GM12865 (cell line): Measurements from ENCODE around the gene ADRB1.

Experiments used
- DNase-seq: peaks from one replicate; pipeline ENCODE4 v3.0.0; 2010; ENCODE audit warnings: low read depth
- H3K4me3 ChIP-seq: 2 replicates; pipeline ENCODE4 v1.5.1; 2011; ENCODE audit warnings: mild to moderate bottlenecking, low read depth, low read length, control low read depth
- TF ChIP-seq, protein P1 (sequence below): IDR thresholded peaks from 2 replicates; pipeline ENCODE4 v1.5.1; 2011; ENCODE audit warnings: low read length, control low read depth, low read depth, inconsistent platforms; ENCODE audit not compliant: insufficient read depth; ENCODE audit errors: missing control alignments

Gene ADRB1

DNA sequence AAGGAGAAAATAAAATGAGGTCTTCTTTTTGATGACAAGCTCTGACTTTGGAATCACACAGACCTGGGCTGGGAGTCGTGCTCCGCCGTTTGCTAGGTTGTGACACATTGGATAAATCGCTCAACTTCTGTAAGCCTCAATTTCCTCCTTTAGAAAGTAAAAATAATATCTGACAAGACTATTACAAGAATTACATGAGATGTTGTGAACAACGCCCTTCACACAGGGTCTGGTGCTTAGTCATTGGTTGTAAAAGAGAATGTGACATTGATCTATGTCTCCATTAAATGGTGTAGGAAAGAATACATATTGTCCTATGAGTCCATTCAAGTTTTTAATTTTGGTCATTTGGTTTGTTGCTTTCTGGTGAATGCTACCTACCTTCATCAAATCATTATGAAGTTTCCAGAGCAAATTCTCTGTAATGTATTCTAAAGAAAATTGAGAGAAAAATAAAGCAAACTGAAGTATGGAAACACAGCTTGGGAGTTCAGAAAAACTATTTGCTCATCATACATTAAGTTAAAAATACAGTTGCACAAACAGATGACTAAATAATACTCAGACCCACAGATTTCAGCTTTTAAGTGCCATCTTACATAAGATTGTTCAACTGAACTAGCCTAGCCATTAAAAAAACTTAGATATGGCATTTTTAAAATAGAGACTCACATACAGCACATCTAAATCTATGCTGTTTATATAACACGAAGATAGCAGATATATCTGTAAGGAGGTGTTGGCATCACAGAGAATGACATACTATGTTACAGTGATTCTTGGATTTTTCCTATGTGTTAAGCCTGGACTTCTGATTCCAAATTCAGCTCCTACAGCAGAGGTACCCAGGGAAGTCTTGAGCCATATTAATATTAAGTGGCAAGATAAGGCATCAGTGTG is 12.3 kb upstream of the ADRB1 start:
- DNase-seq, result no peak
- TF ChIP-seq, protein P1, sequence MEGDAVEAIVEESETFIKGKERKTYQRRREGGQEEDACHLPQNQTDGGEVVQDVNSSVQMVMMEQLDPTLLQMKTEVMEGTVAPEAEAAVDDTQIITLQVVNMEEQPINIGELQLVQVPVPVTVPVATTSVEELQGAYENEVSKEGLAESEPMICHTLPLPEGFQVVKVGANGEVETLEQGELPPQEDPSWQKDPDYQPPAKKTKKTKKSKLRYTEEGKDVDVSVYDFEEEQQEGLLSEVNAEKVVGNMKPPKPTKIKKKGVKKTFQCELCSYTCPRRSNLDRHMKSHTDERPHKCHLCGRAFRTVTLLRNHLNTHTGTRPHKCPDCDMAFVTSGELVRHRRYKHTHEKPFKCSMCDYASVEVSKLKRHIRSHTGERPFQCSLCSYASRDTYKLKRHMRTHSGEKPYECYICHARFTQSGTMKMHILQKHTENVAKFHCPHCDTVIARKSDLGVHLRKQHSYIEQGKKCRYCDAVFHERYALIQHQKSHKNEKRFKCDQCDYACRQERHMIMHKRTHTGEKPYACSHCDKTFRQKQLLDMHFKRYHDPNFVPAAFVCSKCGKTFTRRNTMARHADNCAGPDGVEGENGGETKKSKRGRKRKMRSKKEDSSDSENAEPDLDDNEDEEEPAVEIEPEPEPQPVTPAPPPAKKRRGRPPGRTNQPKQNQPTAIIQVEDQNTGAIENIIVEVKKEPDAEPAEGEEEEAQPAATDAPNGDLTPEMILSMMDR, result no peak
- no peak overlapping the region for H3K4me3 ChIP-seq

- TF ChIP-seq, protein P1, result no peak
- DNase-seq, result no peak
- H3K4me3 ChIP-seq, result no peak overlapping the region
Measured at GRCh38 chr10:114033566-114033965, 10.1 kb upstream of the ADRB1 start.

GRCh38 chr10:114034923-114035645 is 8.6 kb upstream of the ADRB1 start:
- DNase-seq, result no peak
- TF ChIP-seq, protein P1, result no peak
- no peak overlapping the region for H3K4me3 ChIP-seq

GRCh38 chr10:114035791-114036190 is 7.9 kb upstream of the ADRB1 start:
- TF ChIP-seq, protein P1, result no peak
- no peak overlapping the region for H3K4me3 ChIP-seq
- no peak for DNase-seq

GRCh38 chr10:114038819-114039218 is 4.8 kb upstream of the ADRB1 start:
- no peak for DNase-seq
- H3K4me3 ChIP-seq, result no peak overlapping the region
- TF ChIP-seq, protein P1, result no peak

DNA sequence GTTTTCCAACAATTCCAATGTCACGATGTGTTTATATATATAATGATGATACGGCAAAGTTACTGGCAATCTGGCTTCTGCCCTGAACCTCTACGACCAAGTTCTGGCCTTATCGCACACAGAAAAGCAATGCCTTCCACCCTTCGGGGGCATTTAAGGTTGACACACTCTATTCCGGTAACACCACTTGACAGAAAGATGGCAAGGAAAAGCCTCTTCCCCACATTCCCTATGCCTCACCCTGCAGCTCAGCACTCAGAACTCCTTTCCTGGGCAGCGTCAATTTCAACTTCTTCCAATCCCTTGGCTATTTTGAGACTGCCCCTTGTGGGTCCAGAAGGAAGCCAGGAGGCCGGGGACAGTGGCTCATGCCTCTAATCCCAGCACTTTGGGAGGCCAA is 2.5 kb upstream of the ADRB1 start:
- no peak overlapping the region for H3K4me3 ChIP-seq
- TF ChIP-seq, protein P1, result no peak
- DNase-seq, result no peak
